ENCODE results near the gene FBLN1. TPM values are rescaled to one million over a fixed set of nuclear protein-coding genes. Genes with fewer than 3 reads are reported as not detected.

The FBLN1 gene
- polyA plus RNA-seq, 3 donors, result 0.03 to 0.17 TPM; not detected in 1

DNA sequence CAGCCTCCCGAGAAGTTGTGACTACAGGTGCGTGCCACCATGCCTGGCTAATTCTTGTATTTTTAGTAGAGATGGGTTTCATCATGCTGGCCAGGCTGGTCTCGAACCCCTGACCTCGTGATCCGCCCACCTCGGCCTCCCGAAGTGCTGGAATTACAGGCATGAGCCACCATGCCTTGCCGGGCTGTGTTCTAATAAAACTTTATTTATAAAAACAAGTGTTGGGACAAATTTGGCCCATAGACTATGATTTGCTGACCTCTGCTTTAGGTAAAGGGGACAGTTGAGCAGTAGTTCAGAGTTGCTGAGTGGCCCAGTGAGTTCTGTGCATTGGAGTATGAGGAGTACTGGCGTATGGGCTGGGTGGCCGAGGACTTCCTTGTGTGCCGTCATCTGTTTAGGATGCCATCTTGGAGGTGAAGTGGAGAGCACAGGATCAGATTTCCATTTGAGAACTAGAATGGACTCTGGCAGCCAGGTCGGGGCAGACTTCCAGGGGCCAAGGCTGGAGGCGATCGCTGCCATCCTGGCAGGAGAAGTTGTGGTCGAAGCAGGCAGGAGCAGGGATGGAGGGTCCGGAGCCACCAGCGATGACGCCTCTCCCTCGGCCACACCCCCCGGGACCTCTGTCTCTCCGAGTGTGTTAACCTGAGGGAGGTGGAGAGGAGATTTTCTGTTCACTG, 43.8 kb downstream of the FBLN1 start:
- Histone ChIP-seq H3K9ac (ENCODE audit: insufficient read depth, low read length, poor library complexity, severe bottlenecking) (no peak overlapping the region), H3K4me1 (ENCODE audit: control insufficient read depth in 1 of 2, insufficient read depth in 2 of 2, low read length in 2 of 2) (no peaks in the 10 kb centered on the region), H4K20me1 (ENCODE audit: insufficient read depth, low read length) (no peaks in the 10 kb centered on the region), H3K27me3 (ENCODE audit: control insufficient read depth in 2 of 2, insufficient read depth in 2 of 2, low read length in 2 of 2) (no peaks in the 10 kb centered on the region), H3K4me3 (replicated peaks in 1 of 3; ENCODE audit: low read depth in 2 of 3, low read length in 3 of 3) (no peak overlapping the region), H3K27ac (ENCODE audit: low read depth in 1 of 2, low read length in 2 of 2) (no peak overlapping the region), H3K4me2 (replicated peaks; ENCODE audit: extremely low read depth, low read length, poor library complexity, severe bottlenecking) (no peak overlapping the region), H3K9me3 (replicated peaks in 1 of 2; ENCODE audit: control insufficient read depth in 1 of 2, insufficient read depth in 1 of 2, low read length in 2 of 2) (peaks cover 0 to 4% of the 10 kb centered on the region in 2 donors), H3K79me2 (ENCODE audit: insufficient read depth, low read length) (no peaks in the 10 kb centered on the region), H3K36me3 (replicated peaks in 1 of 2; ENCODE audit: control insufficient read depth in 1 of 2, insufficient read depth in 2 of 2, low read length in 2 of 2) (no peaks in the 10 kb centered on the region), H2AFZ (ENCODE audit: insufficient read depth, low read depth, low read length, poor library complexity, severe bottlenecking) (no peak overlapping the region)
- Mint-ChIP-seq H3K4me3 (no peak overlapping the region), H3K27me3 (ENCODE audit: low read depth in 3 of 3) (peaks cover 1 to 10% (median 5%) of the 10 kb centered on the region in 3 donors), H3K4me1 (no peaks in the 10 kb centered on the region), H3K36me3 (no peaks in the 10 kb centered on the region), H3K9me3 (peaks cover 2 to 6% (median 5%) of the 10 kb centered on the region in 7 donors), H3K27ac (no peak overlapping the region)
- WGBS (ENCODE audit: insufficient coverage), result 90% methylated on average over 11 of the region's 21 CpGs
- TF ChIP-seq, protein P1, sequence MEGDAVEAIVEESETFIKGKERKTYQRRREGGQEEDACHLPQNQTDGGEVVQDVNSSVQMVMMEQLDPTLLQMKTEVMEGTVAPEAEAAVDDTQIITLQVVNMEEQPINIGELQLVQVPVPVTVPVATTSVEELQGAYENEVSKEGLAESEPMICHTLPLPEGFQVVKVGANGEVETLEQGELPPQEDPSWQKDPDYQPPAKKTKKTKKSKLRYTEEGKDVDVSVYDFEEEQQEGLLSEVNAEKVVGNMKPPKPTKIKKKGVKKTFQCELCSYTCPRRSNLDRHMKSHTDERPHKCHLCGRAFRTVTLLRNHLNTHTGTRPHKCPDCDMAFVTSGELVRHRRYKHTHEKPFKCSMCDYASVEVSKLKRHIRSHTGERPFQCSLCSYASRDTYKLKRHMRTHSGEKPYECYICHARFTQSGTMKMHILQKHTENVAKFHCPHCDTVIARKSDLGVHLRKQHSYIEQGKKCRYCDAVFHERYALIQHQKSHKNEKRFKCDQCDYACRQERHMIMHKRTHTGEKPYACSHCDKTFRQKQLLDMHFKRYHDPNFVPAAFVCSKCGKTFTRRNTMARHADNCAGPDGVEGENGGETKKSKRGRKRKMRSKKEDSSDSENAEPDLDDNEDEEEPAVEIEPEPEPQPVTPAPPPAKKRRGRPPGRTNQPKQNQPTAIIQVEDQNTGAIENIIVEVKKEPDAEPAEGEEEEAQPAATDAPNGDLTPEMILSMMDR (IDR thresholded peaks at IDR 0.05), result no peak
- intact Hi-C loops (cut with micrococcal nuclease), result no loop called here
- no peak for DNase-seq

DNA sequence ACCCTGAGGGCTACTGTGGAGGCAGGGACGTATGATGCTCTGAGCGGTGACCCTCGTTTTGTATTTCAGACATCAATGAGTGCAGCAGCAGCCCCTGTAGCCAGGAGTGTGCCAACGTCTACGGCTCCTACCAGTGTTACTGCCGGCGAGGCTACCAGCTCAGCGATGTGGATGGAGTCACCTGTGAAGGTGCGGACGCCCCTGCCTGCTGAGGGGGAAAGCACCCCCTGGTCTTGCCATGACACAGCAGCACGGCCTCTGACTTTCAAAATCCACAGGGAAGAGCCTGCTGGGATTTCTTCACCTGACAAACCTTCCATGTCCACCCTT, 44.3 kb downstream of the FBLN1 start:
- H3K27me3 Mint-ChIP-seq (ENCODE audit: low read depth in 3 of 3), result peaks cover 1 to 6% (median 6%) of the 10 kb centered on the region in 3 donors
- DNase-seq, result no peak
- Histone ChIP-seq H3K4me3 (replicated peaks in 1 of 3; ENCODE audit: low read depth in 2 of 3, low read length in 3 of 3) (no peak overlapping the region), H3K4me2 (replicated peaks; ENCODE audit: extremely low read depth, low read length, poor library complexity, severe bottlenecking) (no peak overlapping the region), H3K27ac (ENCODE audit: low read depth in 1 of 2, low read length in 2 of 2) (no peak overlapping the region), H3K4me1 (ENCODE audit: control insufficient read depth in 1 of 2, insufficient read depth in 2 of 2, low read length in 2 of 2) (no peaks in the 10 kb centered on the region), H3K79me2 (ENCODE audit: insufficient read depth, low read length) (no peaks in the 10 kb centered on the region), H3K36me3 (replicated peaks in 1 of 2; ENCODE audit: control insufficient read depth in 1 of 2, insufficient read depth in 2 of 2, low read length in 2 of 2) (no peaks in the 10 kb centered on the region), H3K9me3 (replicated peaks in 1 of 2; ENCODE audit: control insufficient read depth in 1 of 2, insufficient read depth in 1 of 2, low read length in 2 of 2) (peaks cover 0 to 4% of the 10 kb centered on the region in 2 donors), H4K20me1 (ENCODE audit: insufficient read depth, low read length) (no peaks in the 10 kb centered on the region), H2AFZ (ENCODE audit: insufficient read depth, low read depth, low read length, poor library complexity, severe bottlenecking) (no peak overlapping the region), H3K27me3 (ENCODE audit: control insufficient read depth in 2 of 2, insufficient read depth in 2 of 2, low read length in 2 of 2) (no peaks in the 10 kb centered on the region), H3K9ac (ENCODE audit: insufficient read depth, low read length, poor library complexity, severe bottlenecking) (no peak overlapping the region)
- H3K9me3 Mint-ChIP-seq, result peaks cover 2 to 6% (median 5%) of the 10 kb centered on the region in 7 donors
- H3K4me1 Mint-ChIP-seq, result no peaks in the 10 kb centered on the region
- WGBS (ENCODE audit: insufficient coverage), result 92% methylated on average over 11 of the region's 11 CpGs
- intact Hi-C loops (cut with micrococcal nuclease), result no loop called here
- H3K4me3 Mint-ChIP-seq, result no peak overlapping the region
- no peak overlapping the region for H3K27ac Mint-ChIP-seq
- TF ChIP-seq, protein P1 (IDR thresholded peaks at IDR 0.05), result no peak
- H3K36me3 Mint-ChIP-seq, result no peaks in the 10 kb centered on the region

All from CD14-positive monocyte (primary cell).